ENCODE measurements around the gene PCCA.

DNA sequence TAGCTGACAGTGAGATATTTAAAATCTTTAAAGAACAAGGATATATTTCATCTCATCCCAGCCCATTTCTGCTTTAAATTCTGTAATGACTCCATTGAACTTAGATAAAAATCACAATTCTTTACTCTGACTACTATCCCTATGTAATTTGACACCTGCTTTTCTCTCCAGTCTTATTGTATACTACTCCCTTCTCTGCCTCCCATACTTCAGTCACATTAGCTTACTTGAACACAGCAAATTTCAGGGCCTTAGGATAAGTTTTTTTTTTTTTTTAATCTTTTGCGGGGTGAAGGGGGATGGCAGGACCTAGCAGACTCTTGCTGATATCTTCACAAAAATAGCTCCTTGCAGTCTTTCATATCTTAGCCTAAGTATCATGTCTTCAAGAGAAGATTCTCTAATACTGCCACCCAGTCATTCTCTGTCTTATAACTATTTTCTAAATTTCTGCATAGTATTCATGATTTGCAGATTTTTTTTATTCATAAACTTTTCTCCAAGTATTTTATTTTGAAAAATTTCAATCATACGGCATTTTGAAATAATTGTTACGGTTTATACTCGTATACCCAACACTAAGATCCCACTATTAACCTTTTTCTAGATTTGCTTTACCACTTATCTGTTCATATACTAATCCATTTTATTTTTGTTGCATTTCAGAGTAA, 151.4 kb downstream of the PCCA start:
- no peak for TF ChIP-seq EZH2 (IDR thresholded peaks at IDR 0.05; ENCODE audit: borderline replicate concordance, low read depth, low read length, severe bottlenecking)
- TF ChIP-seq, protein P1, sequence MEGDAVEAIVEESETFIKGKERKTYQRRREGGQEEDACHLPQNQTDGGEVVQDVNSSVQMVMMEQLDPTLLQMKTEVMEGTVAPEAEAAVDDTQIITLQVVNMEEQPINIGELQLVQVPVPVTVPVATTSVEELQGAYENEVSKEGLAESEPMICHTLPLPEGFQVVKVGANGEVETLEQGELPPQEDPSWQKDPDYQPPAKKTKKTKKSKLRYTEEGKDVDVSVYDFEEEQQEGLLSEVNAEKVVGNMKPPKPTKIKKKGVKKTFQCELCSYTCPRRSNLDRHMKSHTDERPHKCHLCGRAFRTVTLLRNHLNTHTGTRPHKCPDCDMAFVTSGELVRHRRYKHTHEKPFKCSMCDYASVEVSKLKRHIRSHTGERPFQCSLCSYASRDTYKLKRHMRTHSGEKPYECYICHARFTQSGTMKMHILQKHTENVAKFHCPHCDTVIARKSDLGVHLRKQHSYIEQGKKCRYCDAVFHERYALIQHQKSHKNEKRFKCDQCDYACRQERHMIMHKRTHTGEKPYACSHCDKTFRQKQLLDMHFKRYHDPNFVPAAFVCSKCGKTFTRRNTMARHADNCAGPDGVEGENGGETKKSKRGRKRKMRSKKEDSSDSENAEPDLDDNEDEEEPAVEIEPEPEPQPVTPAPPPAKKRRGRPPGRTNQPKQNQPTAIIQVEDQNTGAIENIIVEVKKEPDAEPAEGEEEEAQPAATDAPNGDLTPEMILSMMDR (IDR thresholded peaks at IDR 0.05; ENCODE audit: borderline replicate concordance, extremely low read depth, low read length, poor library complexity, severe bottlenecking): no peak

Measured in DND-41 (cell line).